Measurements from ENCODE around the gene TIMM17A.

The TIMM17A gene

DNA sequence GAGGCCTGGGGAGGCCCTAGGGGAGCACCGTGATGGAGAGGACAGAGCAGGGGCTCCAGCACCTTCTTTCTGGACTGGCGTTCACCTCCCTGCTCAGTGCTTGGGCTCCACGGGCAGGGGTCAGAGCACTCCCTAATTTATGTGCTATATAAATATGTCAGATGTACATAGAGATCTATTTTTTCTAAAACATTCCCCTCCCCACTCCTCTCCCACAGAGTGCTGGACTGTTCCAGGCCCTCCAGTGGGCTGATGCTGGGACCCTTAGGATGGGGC is 60.3 kb downstream of the TIMM17A start:
- no peak overlapping the region for H3K4me2 ChIP-seq (ENCODE audit: low read length)
- H3K9ac ChIP-seq (ENCODE audit: low read length): no peak overlapping the region
- H3K9me3 ChIP-seq (ENCODE audit: insufficient read depth, low read depth, low read length): peaks cover 2% of the 10 kb centered on the region
- no peak overlapping the region for H4K8ac ChIP-seq (ENCODE audit: low read depth, low read length)
- no peak overlapping the region for H2AFZ ChIP-seq (ENCODE audit: insufficient read depth, low read length, poor library complexity)
- H3K27ac ChIP-seq (ENCODE audit: low read depth, low read length): no peak overlapping the region
- WGBS (ENCODE audit: extremely low coverage, insufficient coverage, insufficient read length): no CpG with 5 or more reads among the region's 3 CpGs
- peaks cover 4% of the 10 kb centered on the region for H3K79me2 ChIP-seq (ENCODE audit: control insufficient read depth, insufficient read depth, low read length, poor library complexity)
- no peak overlapping the region for H2AK5ac ChIP-seq (ENCODE audit: low read length)
- no peak overlapping the region for H3K23ac ChIP-seq (ENCODE audit: low read length)
- H2BK12ac ChIP-seq (ENCODE audit: low read length): no peak overlapping the region
- no peaks in the 10 kb centered on the region for H3K27me3 ChIP-seq (ENCODE audit: insufficient read depth, low read length)
- no peak overlapping the region for H3K4me3 ChIP-seq (ENCODE audit: low read depth, low read length)
- H3K36me3 ChIP-seq (ENCODE audit: control insufficient read depth in 1 of 2, insufficient read depth in 2 of 2, low read length in 2 of 2): peaks cover 27 to 28% of the 10 kb centered on the region in 2 experiments
- H3K4ac ChIP-seq (ENCODE audit: low read depth, low read length): no peak overlapping the region
- H4K91ac ChIP-seq (ENCODE audit: low read depth, low read length): no peak overlapping the region
- no peak overlapping the region for H3K14ac ChIP-seq (ENCODE audit: low read length)
- no peak overlapping the region for H4K12ac ChIP-seq (ENCODE audit: low read depth, low read length)
- H2BK120ac ChIP-seq (ENCODE audit: insufficient read depth, low read length, poor library complexity): no peak overlapping the region
- no peak for DNase-seq
- H2BK5ac ChIP-seq (ENCODE audit: low read depth, low read length, poor library complexity): no peak overlapping the region
- H3K18ac ChIP-seq (ENCODE audit: low read length): no peak overlapping the region
- peaks cover 31 to 33% of the 10 kb centered on the region in 2 experiments for H3K4me1 ChIP-seq (ENCODE audit: control insufficient read depth in 1 of 2, insufficient read depth in 2 of 2, low read length in 2 of 2)
- peaks cover 25% of the 10 kb centered on the region for H3K79me1 ChIP-seq (ENCODE audit: low read length)

- peaks cover 2% of the 10 kb centered on the region for H3K79me2 ChIP-seq (ENCODE audit: control insufficient read depth, insufficient read depth, low read length, poor library complexity)
- H3K27ac ChIP-seq (ENCODE audit: low read depth, low read length): no peak overlapping the region
- H3K79me1 ChIP-seq (ENCODE audit: low read length): peaks cover 19% of the 10 kb centered on the region
- H3K4ac ChIP-seq (ENCODE audit: low read depth, low read length): no peak overlapping the region
- peaks cover 27 to 28% of the 10 kb centered on the region in 2 experiments for H3K36me3 ChIP-seq (ENCODE audit: control insufficient read depth in 1 of 2, insufficient read depth in 2 of 2, low read length in 2 of 2)
- H4K8ac ChIP-seq (ENCODE audit: low read depth, low read length): no peak overlapping the region
- H2BK5ac ChIP-seq (ENCODE audit: low read depth, low read length, poor library complexity): no peak overlapping the region
- peaks cover 25 to 27% of the 10 kb centered on the region in 2 experiments for H3K4me1 ChIP-seq (ENCODE audit: control insufficient read depth in 1 of 2, insufficient read depth in 2 of 2, low read length in 2 of 2)
- no peak overlapping the region for H3K18ac ChIP-seq (ENCODE audit: low read length)
- DNase-seq: peak in 1 of 2 donors; percentile 32
- H2BK120ac ChIP-seq (ENCODE audit: insufficient read depth, low read length, poor library complexity): no peak overlapping the region
- no peak overlapping the region for H4K12ac ChIP-seq (ENCODE audit: low read depth, low read length)
- no CpG with 5 or more reads among the region's 9 CpGs for WGBS (ENCODE audit: extremely low coverage, insufficient coverage, insufficient read length)
- no peak overlapping the region for H2AK5ac ChIP-seq (ENCODE audit: low read length)
- peaks cover 2% of the 10 kb centered on the region for H3K9me3 ChIP-seq (ENCODE audit: insufficient read depth, low read depth, low read length)
- no peak overlapping the region for H3K23ac ChIP-seq (ENCODE audit: low read length)
- H4K91ac ChIP-seq (ENCODE audit: low read depth, low read length): no peak overlapping the region
- H3K9ac ChIP-seq (ENCODE audit: low read length): no peak overlapping the region
- no peak overlapping the region for H3K14ac ChIP-seq (ENCODE audit: low read length)
- no peak overlapping the region for H3K4me3 ChIP-seq (ENCODE audit: low read depth, low read length)
- H2BK12ac ChIP-seq (ENCODE audit: low read length): no peak overlapping the region
- H3K27me3 ChIP-seq (ENCODE audit: insufficient read depth, low read length): no peaks in the 10 kb centered on the region
- H3K4me2 ChIP-seq (ENCODE audit: low read length): no peak overlapping the region
- H2AFZ ChIP-seq (ENCODE audit: insufficient read depth, low read length, poor library complexity): no peak overlapping the region
Measured at GRCh38 chr1:202016022-202016810, 60.9 kb downstream of the TIMM17A start.

GRCh38 chr1:202016811-202017748 is 61.8 kb downstream of the TIMM17A start:
- Histone ChIP-seq H2AK5ac (ENCODE audit: low read length) (no peak overlapping the region), H3K14ac (ENCODE audit: low read length) (no peak overlapping the region), H3K4ac (ENCODE audit: low read depth, low read length) (no peak overlapping the region), H3K36me3 (ENCODE audit: control insufficient read depth in 1 of 2, insufficient read depth in 2 of 2, low read length in 2 of 2) (peaks cover 27 to 28% of the 10 kb centered on the region in 2 experiments), H4K12ac (ENCODE audit: low read depth, low read length) (no peak overlapping the region), H2AFZ (ENCODE audit: insufficient read depth, low read length, poor library complexity) (no peak overlapping the region), H3K79me2 (ENCODE audit: control insufficient read depth, insufficient read depth, low read length, poor library complexity) (no peaks in the 10 kb centered on the region), H3K18ac (ENCODE audit: low read length) (no peak overlapping the region), H2BK12ac (ENCODE audit: low read length) (no peak overlapping the region), H2BK5ac (ENCODE audit: low read depth, low read length, poor library complexity) (no peak overlapping the region), H2BK120ac (ENCODE audit: insufficient read depth, low read length, poor library complexity) (no peak overlapping the region), H3K4me3 (ENCODE audit: low read depth, low read length) (no peak overlapping the region), H3K23ac (ENCODE audit: low read length) (no peak overlapping the region), H4K91ac (ENCODE audit: low read depth, low read length) (no peak overlapping the region), H3K9ac (ENCODE audit: low read length) (no peak overlapping the region), H3K27ac (ENCODE audit: low read depth, low read length) (no peak overlapping the region), H3K9me3 (ENCODE audit: insufficient read depth, low read depth, low read length) (peaks cover 2% of the 10 kb centered on the region), H3K79me1 (ENCODE audit: low read length) (peaks cover 18% of the 10 kb centered on the region), H3K4me1 (ENCODE audit: control insufficient read depth in 1 of 2, insufficient read depth in 2 of 2, low read length in 2 of 2) (peaks cover 20 to 22% of the 10 kb centered on the region in 2 experiments), H4K8ac (ENCODE audit: low read depth, low read length) (no peak overlapping the region), H3K4me2 (ENCODE audit: low read length) (no peak overlapping the region), H3K27me3 (ENCODE audit: insufficient read depth, low read length) (no peaks in the 10 kb centered on the region)
- no CpG with 5 or more reads among the region's 21 CpGs for WGBS (ENCODE audit: extremely low coverage, insufficient coverage, insufficient read length)
- DNase-seq: peak in 1 of 2 donors; percentile 46

DNA sequence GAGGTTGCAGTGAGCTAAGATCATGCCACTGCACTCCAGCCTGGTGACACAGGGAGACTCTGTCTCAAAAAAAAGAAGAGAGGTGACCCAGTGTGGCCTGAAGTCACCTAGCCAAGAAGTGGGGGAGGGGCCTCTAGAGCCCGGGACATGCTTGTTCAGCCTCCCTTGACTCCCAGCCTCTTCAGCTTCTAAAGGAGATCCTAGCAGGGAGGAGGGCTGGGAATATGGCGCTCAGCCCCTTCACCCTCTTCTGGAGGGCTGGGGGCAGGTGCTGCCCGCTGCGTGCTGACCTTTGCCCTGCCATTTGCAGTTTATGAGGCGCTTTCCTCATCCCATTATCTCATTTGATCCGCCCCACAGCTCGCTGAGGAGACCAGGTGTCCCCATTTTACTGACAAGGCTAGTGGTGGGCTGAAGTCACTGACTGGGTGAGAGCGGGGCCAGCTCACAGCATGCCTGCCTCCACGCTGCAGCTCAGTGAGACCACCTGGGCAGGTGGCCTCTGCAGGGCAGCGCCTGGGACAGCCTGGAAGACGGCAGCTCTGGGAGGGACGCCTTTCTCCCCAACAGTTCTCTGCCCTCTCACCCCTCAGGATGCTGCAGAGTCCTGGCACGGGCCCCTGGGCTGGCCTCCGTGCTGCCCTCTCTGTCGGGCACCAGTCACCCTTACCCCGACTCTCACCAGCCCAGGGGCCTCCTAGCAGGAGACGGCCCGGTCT is 62.6 kb downstream of the TIMM17A start:
- peak; percentile 67 to 76 for DNase-seq
- H3K36me3 ChIP-seq (ENCODE audit: control insufficient read depth in 1 of 2, insufficient read depth in 2 of 2, low read length in 2 of 2): peaks cover 21 to 24% of the 10 kb centered on the region in 2 experiments
- WGBS (ENCODE audit: extremely low coverage, insufficient coverage, insufficient read length): no CpG with 5 or more reads among the region's 18 CpGs
- peak overlapping the region; percentile 9 for H3K4ac ChIP-seq (ENCODE audit: low read depth, low read length)
- H4K8ac ChIP-seq (ENCODE audit: low read depth, low read length): peak overlapping the region; percentile 64
- H2BK5ac ChIP-seq (ENCODE audit: low read depth, low read length, poor library complexity): no peak overlapping the region
- H3K27me3 ChIP-seq (ENCODE audit: insufficient read depth, low read length): no peaks in the 10 kb centered on the region
- peak overlapping the region; percentile 78 for H2BK12ac ChIP-seq (ENCODE audit: low read length)
- H3K79me2 ChIP-seq (ENCODE audit: control insufficient read depth, insufficient read depth, low read length, poor library complexity): no peaks in the 10 kb centered on the region
- H3K79me1 ChIP-seq (ENCODE audit: low read length): peaks cover 11% of the 10 kb centered on the region
- peak overlapping the region; percentile 63 for H3K27ac ChIP-seq (ENCODE audit: low read depth, low read length)
- H2AK5ac ChIP-seq (ENCODE audit: low read length): peak overlapping the region; percentile 65
- H3K4me1 ChIP-seq (ENCODE audit: control insufficient read depth in 1 of 2, insufficient read depth in 2 of 2, low read length in 2 of 2): peaks cover 20 to 22% of the 10 kb centered on the region in 2 experiments
- peak overlapping the region; percentile 61 for H4K91ac ChIP-seq (ENCODE audit: low read depth, low read length)
- peak overlapping the region; percentile 40 for H3K4me2 ChIP-seq (ENCODE audit: low read length)
- H3K9ac ChIP-seq (ENCODE audit: low read length): no peak overlapping the region
- peak overlapping the region; percentile 5 for H2AFZ ChIP-seq (ENCODE audit: insufficient read depth, low read length, poor library complexity)
- H3K18ac ChIP-seq (ENCODE audit: low read length): peak overlapping the region; percentile 66
- H3K4me3 ChIP-seq (ENCODE audit: low read depth, low read length): no peak overlapping the region
- peak overlapping the region; percentile 23 for H2BK120ac ChIP-seq (ENCODE audit: insufficient read depth, low read length, poor library complexity)
- H3K14ac ChIP-seq (ENCODE audit: low read length): peak overlapping the region; percentile 11
- no peak overlapping the region for H3K23ac ChIP-seq (ENCODE audit: low read length)
- H3K9me3 ChIP-seq (ENCODE audit: insufficient read depth, low read depth, low read length): peaks cover 2% of the 10 kb centered on the region
- H4K12ac ChIP-seq (ENCODE audit: low read depth, low read length): no peak overlapping the region
